Left ventricle myocardium superior (tissue), 1 donor: ENCODE measurements around the gene MXRA7. TPM values are rescaled to one million over a fixed set of nuclear protein-coding genes. Genes with fewer than 3 reads are reported as not detected.
A peak's percentile ranks its signal among the peaks of the same experiment; 100 is the strongest.

Experiments
- ATAC-seq: fragments of 200-7000 bp; cut with Tn5 transposase; one replicate; pipeline ENCODE4 v1.9.1; 2020; ENCODE audit warnings: mild to moderate bottlenecking, moderate library complexity
- DNase-seq: peaks from one replicate; pipeline ENCODE4 v3.0.0-alpha.2; 2020
- intact Hi-C: fragments of 100-400 bp; cut with micrococcal nuclease; formaldehyde crosslinking; loops from one replicate; pipeline ENCODE4 v1.11.0; 2022
- total RNA-seq: library from RNA; stranded (reverse); fragmentation: NEBNext Ultra II Directional; extraction: Animal tissue kit (Norgen Biotek cat#: 25700); gene quantifications from one replicate; pipeline ENCODE4 v1.2.1, GENCODE V29; 2021
- donor health status: DM: no; HTN: yes; CAD: no; lungs with severe emphysema.

MXRA7 gene
- total RNA-seq, 1 donor from 2014 or later = 364 TPM

- ATAC-seq = no peak
- no peak for DNase-seq
- intact Hi-C loops = no loop called here
These were observed 26.0 kb downstream of the MXRA7 start for GRCh38 chr17:76684756-76685155.

- ATAC-seq = no peak
- DNase-seq = no peak
- intact Hi-C loops = no loop called here
These were observed 26.6 kb downstream of the MXRA7 start for GRCh38 chr17:76683921-76684745.

GRCh38 chr17:76683011-76683755 lies 27.6 kb downstream of the MXRA7 start:
- intact Hi-C loops = no loop called here
- ATAC-seq (no peak), DNase-seq (no peak)

- DNase-seq (peak; percentile 79), ATAC-seq (peak; percentile 59)
- intact Hi-C loops = no loop called here
These were observed 28.5 kb downstream of the MXRA7 start for GRCh38 chr17:76682296-76682695.

GRCh38 chr17:76681222-76682137 lies 29.3 kb downstream of the MXRA7 start:
- DNase-seq (peak; percentile 76), ATAC-seq (peak; percentile 67)
- intact Hi-C loops = no loop called here

GRCh38 chr17:76679239-76679638 lies 31.5 kb downstream of the MXRA7 start:
- intact Hi-C loops = no loop called here
- ATAC-seq (no peak), DNase-seq (no peak)

GRCh38 chr17:76678330-76678729 lies 32.4 kb downstream of the MXRA7 start:
- intact Hi-C loops = no loop called here
- DNase-seq (no peak), ATAC-seq (no peak)

- DNase-seq = no peak
- no peak for ATAC-seq
- intact Hi-C loops = no loop called here
These were observed 33.4 kb downstream of the MXRA7 start for GRCh38 chr17:76677406-76677805.

- DNase-seq = no peak
- intact Hi-C loops = no loop called here
- ATAC-seq = no peak
These were observed 34.1 kb downstream of the MXRA7 start for GRCh38 chr17:76676629-76677028.

- ATAC-seq = no peak
- intact Hi-C loops = no loop called here
- DNase-seq = no peak
These were observed 35.1 kb downstream of the MXRA7 start for GRCh38 chr17:76675648-76676047.

- DNase-seq (no peak), ATAC-seq (no peak)
- intact Hi-C loops = no loop called here
These were observed 36.2 kb downstream of the MXRA7 start for GRCh38 chr17:76674600-76674999.

GRCh38 chr17:76673729-76674128 lies 37.0 kb downstream of the MXRA7 start:
- ATAC-seq (no peak), DNase-seq (no peak)
- intact Hi-C loops = no loop called here

GRCh38 chr17:76672892-76673291 lies 37.9 kb downstream of the MXRA7 start:
- intact Hi-C loops = no loop called here
- DNase-seq (no peak), ATAC-seq (no peak)

GRCh38 chr17:76672270-76672851 lies 38.4 kb downstream of the MXRA7 start:
- intact Hi-C loops = no loop called here
- no peak for ATAC-seq
- no peak for DNase-seq

GRCh38 chr17:76671912-76672262 lies 38.9 kb downstream of the MXRA7 start:
- ATAC-seq = peak; percentile 2
- intact Hi-C loops = no loop called here
- DNase-seq = no peak

- DNase-seq = peak; percentile 100
- ATAC-seq = peak; percentile 97
- intact Hi-C loops = no loop called here
These were observed 39.4 kb downstream of the MXRA7 start for GRCh38 chr17:76671123-76671911.

GRCh38 chr17:76670718-76671122 lies 40.0 kb downstream of the MXRA7 start:
- no peak for DNase-seq
- no peak for ATAC-seq
- intact Hi-C loops = no loop called here

- peak; percentile 9 for ATAC-seq
- intact Hi-C loops = no loop called here
- no peak for DNase-seq
These were observed 40.6 kb downstream of the MXRA7 start for GRCh38 chr17:76670020-76670717.
